ENCODE results near the gene MYRF.

DNA sequence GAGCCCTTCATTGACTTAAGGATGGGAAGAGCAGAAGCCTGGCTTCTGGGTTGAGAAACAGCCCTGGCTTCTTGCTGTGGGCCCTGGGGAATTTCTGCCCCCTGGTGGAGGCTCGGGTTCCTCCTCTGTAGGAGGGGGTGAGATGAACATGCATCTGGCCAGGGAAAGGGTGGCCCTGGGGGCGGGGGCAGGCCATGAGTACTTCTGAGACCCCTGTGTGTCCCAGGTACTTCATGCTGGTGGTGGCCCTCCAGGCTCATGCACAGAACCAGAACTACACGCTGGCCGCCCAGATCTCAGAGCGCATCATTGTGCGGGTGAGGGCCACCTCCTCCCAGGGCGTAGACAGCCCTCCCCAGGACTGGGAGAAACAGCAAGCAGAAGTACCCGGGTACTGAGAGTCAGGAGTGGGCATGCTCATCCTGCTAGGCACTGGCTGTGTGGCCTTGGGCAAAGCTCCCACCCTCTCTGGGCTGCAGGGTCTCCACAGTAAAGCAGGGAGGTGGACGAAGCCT is 24.2 kb downstream of the MYRF start:
- TF ChIP-seq, protein P1, sequence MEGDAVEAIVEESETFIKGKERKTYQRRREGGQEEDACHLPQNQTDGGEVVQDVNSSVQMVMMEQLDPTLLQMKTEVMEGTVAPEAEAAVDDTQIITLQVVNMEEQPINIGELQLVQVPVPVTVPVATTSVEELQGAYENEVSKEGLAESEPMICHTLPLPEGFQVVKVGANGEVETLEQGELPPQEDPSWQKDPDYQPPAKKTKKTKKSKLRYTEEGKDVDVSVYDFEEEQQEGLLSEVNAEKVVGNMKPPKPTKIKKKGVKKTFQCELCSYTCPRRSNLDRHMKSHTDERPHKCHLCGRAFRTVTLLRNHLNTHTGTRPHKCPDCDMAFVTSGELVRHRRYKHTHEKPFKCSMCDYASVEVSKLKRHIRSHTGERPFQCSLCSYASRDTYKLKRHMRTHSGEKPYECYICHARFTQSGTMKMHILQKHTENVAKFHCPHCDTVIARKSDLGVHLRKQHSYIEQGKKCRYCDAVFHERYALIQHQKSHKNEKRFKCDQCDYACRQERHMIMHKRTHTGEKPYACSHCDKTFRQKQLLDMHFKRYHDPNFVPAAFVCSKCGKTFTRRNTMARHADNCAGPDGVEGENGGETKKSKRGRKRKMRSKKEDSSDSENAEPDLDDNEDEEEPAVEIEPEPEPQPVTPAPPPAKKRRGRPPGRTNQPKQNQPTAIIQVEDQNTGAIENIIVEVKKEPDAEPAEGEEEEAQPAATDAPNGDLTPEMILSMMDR (conservative IDR thresholded peaks at IDR 0.05; ENCODE audit: low read depth, low read length), result peak; percentile 84
- TF ChIP-seq RAD21 (IDR thresholded peaks at IDR 0.05; ENCODE audit: low read length) (peak; percentile 79), POLR2A (IDR thresholded peaks at IDR 0.05; ENCODE audit: low read depth, low read length) (no peak), CHD1 (IDR thresholded peaks at IDR 0.05; ENCODE audit: low read depth, low read length) (no peak), RCOR1 (IDR thresholded peaks at IDR 0.05; ENCODE audit: insufficient replicate concordance, low read length) (no peak), SMC3 (IDR thresholded peaks at IDR 0.05; ENCODE audit: low read depth, low read length) (peak; percentile 81), CEBPB (IDR thresholded peaks at IDR 0.05; ENCODE audit: low read depth, low read length) (peak; percentile 52; the same call in 1 of the 2 replicates), MAFK (IDR thresholded peaks at IDR 0.05; ENCODE audit: low read depth, low read length) (no peak), MXI1 (IDR thresholded peaks at IDR 0.05; ENCODE audit: borderline replicate concordance, low read depth, low read length) (no peak), BHLHE40 (IDR thresholded peaks at IDR 0.05; ENCODE audit: low read depth, low read length) (no peak), MAZ (IDR thresholded peaks at IDR 0.05; ENCODE audit: borderline replicate concordance, low read depth, low read length) (peak; percentile 52), FOS (IDR thresholded peaks at IDR 0.05; ENCODE audit: low read depth, low read length) (no peak)
- TF ChIP-seq, protein P2, sequence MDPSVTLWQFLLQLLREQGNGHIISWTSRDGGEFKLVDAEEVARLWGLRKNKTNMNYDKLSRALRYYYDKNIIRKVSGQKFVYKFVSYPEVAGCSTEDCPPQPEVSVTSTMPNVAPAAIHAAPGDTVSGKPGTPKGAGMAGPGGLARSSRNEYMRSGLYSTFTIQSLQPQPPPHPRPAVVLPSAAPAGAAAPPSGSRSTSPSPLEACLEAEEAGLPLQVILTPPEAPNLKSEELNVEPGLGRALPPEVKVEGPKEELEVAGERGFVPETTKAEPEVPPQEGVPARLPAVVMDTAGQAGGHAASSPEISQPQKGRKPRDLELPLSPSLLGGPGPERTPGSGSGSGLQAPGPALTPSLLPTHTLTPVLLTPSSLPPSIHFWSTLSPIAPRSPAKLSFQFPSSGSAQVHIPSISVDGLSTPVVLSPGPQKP (IDR thresholded peaks at IDR 0.05; ENCODE audit: borderline replicate concordance, low read depth, low read length), result no peak
- TF ChIP-seq, protein P3, sequence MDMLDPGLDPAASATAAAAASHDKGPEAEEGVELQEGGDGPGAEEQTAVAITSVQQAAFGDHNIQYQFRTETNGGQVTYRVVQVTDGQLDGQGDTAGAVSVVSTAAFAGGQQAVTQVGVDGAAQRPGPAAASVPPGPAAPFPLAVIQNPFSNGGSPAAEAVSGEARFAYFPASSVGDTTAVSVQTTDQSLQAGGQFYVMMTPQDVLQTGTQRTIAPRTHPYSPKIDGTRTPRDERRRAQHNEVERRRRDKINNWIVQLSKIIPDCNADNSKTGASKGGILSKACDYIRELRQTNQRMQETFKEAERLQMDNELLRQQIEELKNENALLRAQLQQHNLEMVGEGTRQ (IDR thresholded peaks at IDR 0.05; ENCODE audit: low read depth, low read length), result no peak
